GM21526 (cell line): ENCODE measurements around the gene MLXIPL.
A peak's percentile ranks its signal among the peaks of the same experiment; 100 is the strongest.
"Not testable (repeated sequence)": the region's sequence is repeated elsewhere in the genome, so short reads cannot be mapped to it uniquely, and the experiment has no call there.

Experiments
- ATAC-seq: cut with Tn5 transposase; IDR thresholded peaks from one replicate; pipeline ENCODE4 v1.9.1; 2021; ENCODE audit warnings: moderate library complexity; ENCODE audit not compliant: unreplicated experiment, low FRiP score

MLXIPL gene

DNA sequence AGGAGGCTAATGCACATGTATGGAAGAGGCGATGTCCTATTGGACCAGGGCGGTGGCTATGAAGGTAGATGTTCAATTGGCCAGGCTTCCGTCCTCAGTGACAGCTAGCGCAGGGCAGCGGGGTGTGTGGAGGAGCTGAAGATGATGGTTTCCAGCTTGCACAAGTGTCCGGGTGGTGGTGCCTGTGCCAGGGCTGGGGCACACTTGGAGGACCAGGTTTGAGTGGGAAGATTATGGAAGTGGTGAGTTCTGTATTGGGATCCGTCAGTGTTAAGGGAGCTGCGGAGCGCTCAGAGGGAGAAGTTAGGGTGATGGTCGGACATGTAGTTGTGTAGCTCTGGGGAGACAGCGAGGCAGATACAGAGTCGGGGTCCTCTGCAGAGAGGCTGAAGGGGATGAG is 37.4 kb downstream of the MLXIPL start:
- no peak for ATAC-seq

DNA sequence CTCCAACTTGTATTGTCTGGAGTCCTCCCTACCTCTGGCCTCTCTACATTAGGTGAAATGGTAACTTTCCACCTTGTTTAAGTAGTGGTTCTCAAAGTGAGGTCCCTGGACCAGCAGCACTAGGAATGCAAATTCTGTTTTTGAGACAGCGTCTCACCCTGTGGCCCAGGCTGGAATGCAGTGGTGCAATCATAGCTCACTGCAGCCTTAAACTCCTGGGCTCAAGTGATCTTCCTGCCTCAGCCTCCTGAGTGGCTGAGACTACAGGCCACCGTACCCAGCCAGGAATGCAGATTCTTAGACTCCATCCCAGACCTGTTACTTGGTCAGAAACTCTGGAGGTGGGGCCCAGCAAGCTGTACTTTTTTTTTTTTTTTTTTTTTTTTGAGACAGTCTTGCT is 39.1 kb downstream of the MLXIPL start:
- no peak for ATAC-seq

- ATAC-seq, result no peak
These were observed 41.6 kb downstream of the MLXIPL start for GRCh38 chr7:73582664-73583202.

- not testable (repeated sequence) for ATAC-seq
These were observed 43.3 kb downstream of the MLXIPL start for GRCh38 chr7:73581006-73581405.

GRCh38 chr7:73578342-73579128 is 45.8 kb downstream of the MLXIPL start, which contains the start of gene TBL2:
TSS of gene TBL2 (minus strand) at chr7:73578579. CDS start at chr7:73578549, 30 bp downstream.
- ATAC-seq, result peak; percentile 82

GRCh38 chr7:73577627-73578341 is 46.5 kb downstream of the MLXIPL start:
- ATAC-seq, result no peak

DNA sequence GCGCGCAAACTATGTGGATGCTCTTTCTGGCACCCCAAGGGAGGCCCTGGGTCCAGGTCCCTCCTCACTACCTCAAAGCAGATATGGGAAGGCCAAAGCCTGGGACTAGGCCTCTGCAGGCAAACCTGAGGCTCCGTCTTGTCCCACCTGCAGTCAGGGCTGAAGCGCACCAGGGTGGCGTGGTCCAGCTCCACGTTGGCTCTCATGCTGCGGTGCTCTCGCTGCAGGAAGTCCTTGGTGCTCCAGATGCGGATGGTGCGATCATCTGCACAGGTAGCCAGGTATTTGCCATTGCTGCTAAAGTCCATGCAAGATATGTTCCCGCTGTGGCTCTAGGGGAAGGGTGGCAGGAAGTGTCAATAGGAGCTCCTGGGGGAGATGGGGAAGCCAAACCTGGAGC is 50.5 kb downstream of the MLXIPL start:
- ATAC-seq, result no peak

GRCh38 chr7:73573276-73573675 is 51.0 kb downstream of the MLXIPL start:
- no peak for ATAC-seq

DNA sequence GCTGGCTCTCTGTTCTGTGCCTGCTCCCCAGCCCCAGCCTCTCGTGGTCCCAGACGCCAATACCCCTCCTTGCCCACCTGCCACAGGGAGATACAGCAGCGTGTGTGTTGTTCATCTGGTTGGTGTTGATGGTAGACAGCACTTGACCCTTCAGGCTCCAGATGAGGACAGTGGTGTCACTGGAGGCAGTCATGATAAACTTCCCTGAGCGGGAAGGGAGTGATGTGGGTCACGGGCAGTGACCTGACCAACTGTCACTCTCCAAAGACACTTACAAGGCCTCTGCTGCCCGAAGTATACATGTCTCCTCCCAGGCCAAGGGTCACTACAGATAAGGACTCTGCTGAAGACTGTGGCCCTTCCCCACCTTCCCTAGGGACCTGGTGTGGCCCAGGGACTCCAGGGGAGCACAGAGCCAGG is 51.5 kb downstream of the MLXIPL start:
- no peak for ATAC-seq

DNA sequence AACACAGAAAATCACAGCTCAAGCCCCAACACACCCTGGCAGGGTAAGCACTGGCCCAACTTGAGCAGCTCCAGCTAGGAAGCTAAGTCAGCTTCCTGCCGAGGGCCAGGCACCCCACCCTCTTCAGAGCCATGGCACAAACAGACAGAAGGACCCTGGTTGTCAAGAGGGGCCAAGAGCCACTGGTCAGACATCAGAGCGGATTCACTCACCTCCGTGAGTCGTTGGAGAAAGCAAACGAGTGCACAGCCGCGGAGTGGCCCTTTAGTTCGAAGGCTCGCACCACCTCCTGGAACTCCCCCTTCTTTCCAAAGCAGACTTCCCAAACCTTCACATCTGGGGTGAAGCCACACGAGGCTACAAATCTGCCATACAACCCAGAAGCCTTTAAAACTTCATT is 53.3 kb downstream of the MLXIPL start:
- ATAC-seq, result no peak

GRCh38 chr7:73570521-73570920 is 53.8 kb downstream of the MLXIPL start:
- ATAC-seq, result no peak

DNA sequence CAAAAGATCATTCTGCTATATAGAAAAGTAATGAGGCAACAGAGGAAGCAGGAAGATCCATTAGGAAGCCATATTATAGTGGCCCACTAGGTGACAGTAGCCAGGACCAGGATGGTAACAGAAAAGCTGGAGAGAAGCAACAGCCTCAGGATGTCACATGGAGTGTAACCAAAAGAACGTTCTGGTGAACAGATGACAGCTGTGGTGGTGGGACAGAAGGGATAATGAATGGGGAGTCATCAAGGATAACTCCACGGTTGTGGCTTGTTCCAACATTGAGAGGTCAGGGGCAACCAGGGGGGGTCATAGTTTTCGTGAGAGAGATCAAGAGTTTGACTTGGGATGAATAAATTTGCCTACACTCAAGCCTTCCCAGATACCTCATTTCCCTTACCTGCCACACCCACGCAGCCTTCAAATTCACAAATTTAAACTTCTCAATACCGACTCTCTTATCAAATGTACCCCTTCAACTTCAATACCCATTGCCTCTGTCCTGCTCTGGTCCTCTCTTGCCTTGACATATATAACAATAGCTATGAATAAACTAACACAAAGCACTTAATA is 55.2 kb downstream of the MLXIPL start:
- ATAC-seq, result no peak

GRCh38 chr7:73567846-73568685 is 56.3 kb downstream of the MLXIPL start:
- no peak for ATAC-seq

GRCh38 chr7:73567140-73567539 is 57.2 kb downstream of the MLXIPL start:
- no peak for ATAC-seq

DNA sequence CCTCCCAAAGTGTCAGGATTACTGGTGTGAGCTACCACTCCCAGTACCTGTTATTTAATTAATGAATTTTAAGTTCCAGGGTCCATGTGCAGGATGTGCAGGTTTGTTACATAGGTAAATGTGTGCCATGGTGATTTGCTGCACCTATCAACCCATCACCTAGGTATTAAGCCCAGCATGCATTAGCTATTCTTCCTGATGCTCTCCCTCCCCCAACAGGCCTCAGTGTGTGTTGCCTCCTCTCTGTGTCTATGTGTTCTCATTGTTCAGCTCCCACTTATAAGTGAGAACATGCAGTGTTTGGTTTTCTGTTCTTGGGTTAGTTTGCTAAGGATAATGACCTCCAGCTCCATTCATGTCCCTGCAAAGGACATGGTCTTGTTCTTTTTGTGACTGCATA is 57.9 kb downstream of the MLXIPL start:
- not testable (repeated sequence) for ATAC-seq

DNA sequence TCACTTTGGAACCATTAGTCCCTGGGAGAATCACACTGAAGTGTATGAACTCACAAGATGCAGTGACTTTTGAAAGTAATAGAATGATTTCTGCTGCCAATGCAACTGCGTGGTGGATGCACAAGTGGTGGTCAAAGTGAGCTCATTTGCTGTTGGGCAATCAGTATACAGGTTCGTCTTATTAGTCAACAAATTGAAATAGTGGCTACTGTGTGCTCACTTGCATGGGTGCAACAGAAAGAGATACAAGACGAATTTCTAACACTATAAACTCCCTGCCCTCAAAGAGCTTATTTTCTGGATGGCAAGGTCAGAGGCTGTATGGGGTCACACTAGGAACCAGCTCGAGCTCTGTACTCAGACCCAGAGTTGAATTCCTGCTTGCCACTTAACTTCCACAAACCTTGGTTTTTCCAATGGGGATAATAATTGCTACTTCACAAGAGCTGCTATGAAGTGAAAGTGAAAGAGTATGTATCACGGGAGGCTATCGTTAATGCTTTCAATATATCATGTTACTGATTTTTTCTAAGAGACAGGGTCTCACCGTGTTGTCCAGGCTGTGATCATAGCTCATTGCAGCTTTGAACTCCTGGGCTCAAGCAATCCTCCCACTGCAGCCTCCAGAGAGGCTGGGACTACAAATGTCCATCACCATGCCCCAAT is 58.5 kb downstream of the MLXIPL start:
- ATAC-seq, result no peak

GRCh38 chr7:73560109-73560835 is 64.0 kb downstream of the MLXIPL start:
- no peak for ATAC-seq

DNA sequence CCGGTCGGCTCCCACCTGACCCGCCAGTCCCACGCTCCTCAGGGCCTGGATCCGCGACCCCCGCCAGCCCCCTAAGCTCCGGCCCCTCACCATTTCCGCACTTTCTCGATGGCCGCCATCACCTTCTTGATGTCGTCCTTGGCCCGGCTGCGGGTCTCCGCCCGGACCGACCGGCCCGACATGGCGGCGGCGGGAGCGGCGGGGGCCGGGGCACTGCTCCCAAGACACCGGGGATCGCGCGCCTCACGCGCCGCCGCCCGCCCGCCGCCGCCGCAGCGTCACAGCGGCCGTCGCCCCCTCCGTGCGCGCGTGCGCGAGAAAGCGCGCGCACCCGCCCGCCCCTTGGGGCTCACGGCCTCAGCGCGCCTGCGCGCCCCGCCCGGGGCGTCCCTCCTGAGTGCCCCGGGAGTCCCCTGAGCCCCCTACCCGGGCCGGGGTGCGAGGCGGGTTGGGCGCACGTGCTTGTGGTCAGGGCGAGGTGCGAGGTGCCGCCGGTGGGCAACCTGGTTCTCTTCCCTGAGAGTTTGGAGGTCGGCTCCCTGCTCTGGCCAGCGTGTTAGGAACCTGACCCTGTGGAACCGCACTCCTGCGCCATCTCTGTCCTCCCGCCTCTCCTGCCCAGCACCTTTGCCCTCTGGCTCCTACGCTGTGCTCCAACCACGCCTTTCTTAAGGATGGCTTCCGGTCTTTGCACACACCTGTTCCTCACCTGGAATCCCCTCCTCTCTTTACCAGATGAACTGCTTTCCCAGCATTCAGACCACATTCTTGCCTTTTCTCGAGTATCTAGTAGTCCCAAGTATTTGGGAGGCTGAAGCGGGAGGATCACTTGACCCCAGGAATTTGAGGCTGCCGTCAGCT is 66.7 kb downstream of the MLXIPL start, which contains the start of gene BCL7B:
Gene BCL7B (minus strand): TSS at position 294 of the 861 bp plus-strand sequence. CDS start 112 bp downstream, at position 182.
- peak; percentile 33 for ATAC-seq
